AG04450 (cell line): ENCODE data around the gene C16orf86. TPM values are rescaled to one million over a fixed set of nuclear protein-coding genes. Genes with fewer than 3 reads are reported as not detected.

Experiments used
- CTCF ChIA-PET: fragments of 300-600, 350-600 bp; formaldehyde crosslinking; extraction: SDS; loops from one replicate; lab custom pipeline; 2022; ENCODE audit warnings: antibody characterized with exemption, inconsistent platforms; lab: Charles Lee
- POLR2A ChIA-PET: fragments of 350-600 bp; formaldehyde crosslinking; extraction: SDS; loops from one replicate; lab custom pipeline; 2021; ENCODE audit warnings: antibody characterized with exemption, inconsistent platforms; lab: Yijun Ruan, JAX
- DNase-seq: peaks from one replicate; pipeline ENCODE4 v3.0.0-alpha.2; 2011; ENCODE audit warnings: low read depth, low spot score
- H3K27ac ChIP-seq: one replicate; pipeline ENCODE4 v1.5.1; 2012; ENCODE audit warnings: low read depth, low read length, control low read depth
- H3K27me3 ChIP-seq: one replicate; pipeline ENCODE4 v1.6.0; 2012; ENCODE audit warnings: low read length; ENCODE audit not compliant: control insufficient read depth, insufficient read depth
- H3K4me3 ChIP-seq: 2 replicates; pipeline ENCODE4 v1.5.1; 2011; ENCODE audit warnings: mild to moderate bottlenecking, low read depth, low read length, control low read depth
- H3K9me3 ChIP-seq: 2 replicates; pipeline ENCODE4 v1.5.1; 2012; ENCODE audit warnings: low read length; ENCODE audit not compliant: control insufficient read depth, insufficient read depth
- CTCF ChIP-seq: IDR thresholded peaks from 2 replicates; pipeline ENCODE4 v1.5.1; 2011; ENCODE audit warnings: low read depth, low read length, control low read depth, inconsistent platforms
- polyA plus RNA-seq: library from polyadenylated mRNA; depleted of rRNA; stranded (reverse); fragments of >200 nt; gene quantifications from 2 replicates; pipeline ENCODE4 v1.2.3, GENCODE V29; 2011

Gene C16orf86
- polyA plus RNA-seq, 1 experiment = 0.56 TPM

- TF ChIP-seq CTCF = no peak
- H3K9me3 ChIP-seq = no peaks in the 10 kb centered on the region; the same call in 1 of the 2 replicates
- no peak overlapping the region for H3K4me3 ChIP-seq
- H3K27me3 ChIP-seq = no peaks in the 10 kb centered on the region
- ChIA-PET POLR2A (no interaction called here), CTCF (interaction anchor here (0.9 to 11.4 kb wide), 2 partner anchors 117 to 142 kb away, joined by 3 to 181 read pairs; no protein-coding TSS in a partner anchor)
- no peak for DNase-seq
- no peak overlapping the region for H3K27ac ChIP-seq
Observed at GRCh38 chr16:67664258-67664657, 2.4 kb upstream of the C16orf86 start.

- POLR2A ChIA-PET = no interaction called here
- CTCF ChIA-PET = interaction anchor here (0.9 to 11.4 kb wide), 2 partner anchors 118 to 142 kb away, joined by 3 to 181 read pairs; no protein-coding TSS in a partner anchor
- Histone ChIP-seq H3K4me3 (no peak overlapping the region), H3K27me3 (no peaks in the 10 kb centered on the region), H3K9me3 (no peaks in the 10 kb centered on the region; the same call in 1 of the 2 replicates), H3K27ac (no peak overlapping the region)
- DNase-seq = no peak
- TF ChIP-seq CTCF = no peak
Observed at GRCh38 chr16:67664871-67665270, 1.7 kb upstream of the C16orf86 start.

- TF ChIP-seq CTCF = no peak
- H3K4me3 ChIP-seq = peak overlapping the region; percentile 64
- no peak overlapping the region for H3K27ac ChIP-seq
- H3K27me3 ChIP-seq = no peaks in the 10 kb centered on the region
- POLR2A ChIA-PET = interaction anchor here (1.1 kb wide), 1 partner anchor 144 kb away, joined by 3 read pairs; no protein-coding TSS in a partner anchor
- CTCF ChIA-PET = interaction anchor here (0.6 to 11.4 kb wide), 4 partner anchors 103 to 228 kb away, joined by 3 to 181 read pairs (median 18); partner anchors contain the start of genes CTCF and PSKH1
- no peak for DNase-seq
- no peaks in the 10 kb centered on the region for H3K9me3 ChIP-seq
Observed at GRCh38 chr16:67665598-67665997, 1.0 kb upstream of the C16orf86 start.

GRCh38 chr16:67666032-67666551 lies 522 bp upstream of the C16orf86 start:
- H3K27ac ChIP-seq = no peak overlapping the region
- no peaks in the 10 kb centered on the region for H3K27me3 ChIP-seq
- ChIA-PET POLR2A (interaction anchor here (1.1 kb wide), 1 partner anchor 145 kb away, joined by 3 read pairs; no protein-coding TSS in a partner anchor), CTCF (interaction anchor here (0.6 to 11.4 kb wide), 5 partner anchors 104 to 227 kb away, joined by 3 to 181 read pairs (median 29); partner anchors contain the start of genes CTCF and PSKH1)
- DNase-seq = no peak
- H3K9me3 ChIP-seq = no peaks in the 10 kb centered on the region
- peak overlapping the region; percentile 64 for H3K4me3 ChIP-seq
- TF ChIP-seq CTCF = no peak

GRCh38 chr16:67667453-67667816 lies 821 bp downstream of the C16orf86 start:
- ChIA-PET CTCF (interaction anchor here (0.6 to 11.4 kb wide), 13 partner anchors 8 to 220 kb away, joined by 3 to 181 read pairs (median 4); partner anchors contain the start of gene CTCF), POLR2A (interaction anchor here (1.2 kb wide), 1 partner anchor 146 kb away, joined by 3 read pairs; no protein-coding TSS in a partner anchor)
- H3K4me3 ChIP-seq = no peak overlapping the region
- no peak for DNase-seq
- no peaks in the 10 kb centered on the region for H3K27me3 ChIP-seq
- H3K9me3 ChIP-seq = no peaks in the 10 kb centered on the region
- no peak for TF ChIP-seq CTCF
- H3K27ac ChIP-seq = peak overlapping the region; percentile 57
